Measurements from ENCODE around the gene FIP1L1.

- no peak for TF ChIP-seq GLIS3 (CRISPR knock-in tag; IDR thresholded peaks at IDR 0.05)
- no peak for TF ChIP-seq CREB5 (CRISPR knock-in tag; IDR thresholded peaks at IDR 0.05; ENCODE audit: low read depth)
- no peak for TF ChIP-seq CSDC2 (CRISPR knock-in tag; IDR thresholded peaks at IDR 0.05)
- TF ChIP-seq ISL1 (CRISPR knock-in tag; IDR thresholded peaks at IDR 0.05), result no peak
- TF ChIP-seq ZFP30 (CRISPR knock-in tag; IDR thresholded peaks at IDR 0.05), result no peak
- TF ChIP-seq BACH2 (CRISPR knock-in tag; IDR thresholded peaks at IDR 0.05; ENCODE audit: borderline replicate concordance), result no peak
- TF ChIP-seq RARB (CRISPR knock-in tag; IDR thresholded peaks at IDR 0.05), result no peak
- no peak for TF ChIP-seq ZNF70 (CRISPR knock-in tag; IDR thresholded peaks at IDR 0.05)
- TF ChIP-seq ESRRG (CRISPR knock-in tag; IDR thresholded peaks at IDR 0.05), result no peak
- TF ChIP-seq TSHZ2 (CRISPR knock-in tag; IDR thresholded peaks at IDR 0.05), result no peak
- TF ChIP-seq PATZ1 (CRISPR knock-in tag; IDR thresholded peaks at IDR 0.05; ENCODE audit: borderline replicate concordance), result no peak
- TF ChIP-seq TOX (CRISPR knock-in tag; IDR thresholded peaks at IDR 0.05; ENCODE audit: borderline replicate concordance), result no peak
Measured at GRCh38 chr4:53453385-53453784, 75.9 kb downstream of the FIP1L1 start.

Data from SK-N-SH treated with all-trans-retinoic acid at 6 μM for 48 hours (cell line).